CD4-positive, alpha-beta T cell treated with Interleukin-17A for 4 hours (primary cell): ENCODE results near the gene PTP4A2.

Experiments used
- DNase-seq: peaks from one replicate; pipeline ENCODE4 v3.0.0-alpha.2; 2020; ENCODE audit warnings: mixed read lengths

Gene PTP4A2

GRCh38 chr1:31857863-31858262, 80.3 kb downstream of the PTP4A2 start:
- no peak for DNase-seq
